Measurements from ENCODE around the gene PRKCZ. TPM values are rescaled to one million over a fixed set of nuclear protein-coding genes. Genes with fewer than 3 reads are reported as not detected.
"Not testable (repeated sequence)": the region's sequence is repeated elsewhere in the genome, so short reads cannot be mapped to it uniquely, and the experiment has no call there.

Gene PRKCZ
- total RNA-seq, 1 donor from 2014 or later, result 17.9 TPM

GRCh38 chr1:2091611-2092604 is 41.7 kb downstream of the PRKCZ start:
- no peaks in the 10 kb centered on the region for H3K36me3 ChIP-seq
- no peaks in the 10 kb centered on the region for H3K27me3 ChIP-seq
- no peak for DNase-seq (ENCODE audit: extremely low spot score in 2 of 2)
- no peak overlapping the region for H3K27ac ChIP-seq
- no peaks in the 10 kb centered on the region for H3K9me3 ChIP-seq
- no peak overlapping the region for H3K4me3 ChIP-seq
- H3K4me1 ChIP-seq, result no peaks in the 10 kb centered on the region
- intact Hi-C loops (cut with DNase I), result no loop called here
- TF ChIP-seq, protein P1, sequence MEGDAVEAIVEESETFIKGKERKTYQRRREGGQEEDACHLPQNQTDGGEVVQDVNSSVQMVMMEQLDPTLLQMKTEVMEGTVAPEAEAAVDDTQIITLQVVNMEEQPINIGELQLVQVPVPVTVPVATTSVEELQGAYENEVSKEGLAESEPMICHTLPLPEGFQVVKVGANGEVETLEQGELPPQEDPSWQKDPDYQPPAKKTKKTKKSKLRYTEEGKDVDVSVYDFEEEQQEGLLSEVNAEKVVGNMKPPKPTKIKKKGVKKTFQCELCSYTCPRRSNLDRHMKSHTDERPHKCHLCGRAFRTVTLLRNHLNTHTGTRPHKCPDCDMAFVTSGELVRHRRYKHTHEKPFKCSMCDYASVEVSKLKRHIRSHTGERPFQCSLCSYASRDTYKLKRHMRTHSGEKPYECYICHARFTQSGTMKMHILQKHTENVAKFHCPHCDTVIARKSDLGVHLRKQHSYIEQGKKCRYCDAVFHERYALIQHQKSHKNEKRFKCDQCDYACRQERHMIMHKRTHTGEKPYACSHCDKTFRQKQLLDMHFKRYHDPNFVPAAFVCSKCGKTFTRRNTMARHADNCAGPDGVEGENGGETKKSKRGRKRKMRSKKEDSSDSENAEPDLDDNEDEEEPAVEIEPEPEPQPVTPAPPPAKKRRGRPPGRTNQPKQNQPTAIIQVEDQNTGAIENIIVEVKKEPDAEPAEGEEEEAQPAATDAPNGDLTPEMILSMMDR (IDR thresholded peaks at IDR 0.05), result no peak
- TF ChIP-seq POLR2A (IDR thresholded peaks at IDR 0.05), result no peak
- no peak for TF ChIP-seq POLR2AphosphoS5 (IDR thresholded peaks at IDR 0.05; ENCODE audit: insufficient read depth in 1 of 2, low read depth in 1 of 2)

DNA sequence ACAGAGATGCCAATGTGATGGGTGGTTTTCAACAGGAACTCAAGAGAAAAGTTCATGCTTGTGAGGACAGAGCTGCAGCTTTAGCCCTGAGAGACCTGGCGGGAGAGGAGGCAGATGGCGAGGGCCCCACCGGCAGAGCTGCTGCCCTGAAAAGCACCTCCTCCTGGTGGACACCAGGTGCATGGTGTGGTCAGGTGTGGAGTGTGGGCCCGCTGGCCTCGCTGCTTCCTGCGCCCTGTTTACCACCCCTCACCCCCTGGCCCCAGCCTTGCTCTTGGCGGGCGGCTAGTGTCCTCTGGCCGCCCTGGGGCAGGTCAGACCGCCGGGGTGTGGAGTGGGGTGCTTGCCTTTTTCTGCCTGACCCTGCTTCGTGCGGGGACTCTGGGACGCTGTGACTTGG is 42.8 kb downstream of the PRKCZ start:
- Histone ChIP-seq H3K4me1 (no peaks in the 10 kb centered on the region), H3K27ac (no peak overlapping the region), H3K36me3 (no peaks in the 10 kb centered on the region), H3K27me3 (no peaks in the 10 kb centered on the region), H3K9me3 (no peaks in the 10 kb centered on the region), H3K4me3 (no peak overlapping the region)
- DNase-seq (ENCODE audit: extremely low spot score in 2 of 2), result no peak
- intact Hi-C loops (cut with DNase I), result no loop called here
- TF ChIP-seq POLR2A (IDR thresholded peaks at IDR 0.05), result no peak
- TF ChIP-seq POLR2AphosphoS5 (IDR thresholded peaks at IDR 0.05; ENCODE audit: insufficient read depth in 1 of 2, low read depth in 1 of 2), result no peak
- TF ChIP-seq, protein P1 (IDR thresholded peaks at IDR 0.05), result no peak

GRCh38 chr1:2093636-2094035 is 43.4 kb downstream of the PRKCZ start:
- intact Hi-C loops (cut with DNase I), result no loop called here
- no peak for DNase-seq (ENCODE audit: extremely low spot score in 2 of 2)
- Histone ChIP-seq H3K4me3 (no peak overlapping the region), H3K4me1 (no peaks in the 10 kb centered on the region), H3K27ac (no peak overlapping the region), H3K27me3 (no peaks in the 10 kb centered on the region), H3K36me3 (no peaks in the 10 kb centered on the region), H3K9me3 (no peaks in the 10 kb centered on the region)
- TF ChIP-seq POLR2A (IDR thresholded peaks at IDR 0.05) (no peak), POLR2AphosphoS5 (IDR thresholded peaks at IDR 0.05; ENCODE audit: insufficient read depth in 1 of 2, low read depth in 1 of 2) (no peak)
- TF ChIP-seq, protein P1 (IDR thresholded peaks at IDR 0.05), result no peak

- H3K36me3 ChIP-seq; H3K9me3 ChIP-seq; DNase-seq (ENCODE audit: extremely low spot score in 2 of 2); H3K27me3 ChIP-seq; H3K4me1 ChIP-seq; intact Hi-C loops (cut with DNase I); H3K4me3 ChIP-seq; H3K27ac ChIP-seq: not testable (repeated sequence)
Measured at GRCh38 chr1:2094269-2095158, 44.3 kb downstream of the PRKCZ start.

GRCh38 chr1:2095394-2095793 is 45.2 kb downstream of the PRKCZ start:
- TF ChIP-seq, protein P1 (IDR thresholded peaks at IDR 0.05), result no peak
- TF ChIP-seq POLR2A (IDR thresholded peaks at IDR 0.05) (no peak), POLR2AphosphoS5 (IDR thresholded peaks at IDR 0.05; ENCODE audit: insufficient read depth in 1 of 2, low read depth in 1 of 2) (no peak)
- intact Hi-C loops (cut with DNase I), result no loop called here
- H3K4me1 ChIP-seq, result no peaks in the 10 kb centered on the region
- no peak overlapping the region for H3K27ac ChIP-seq
- no peak for DNase-seq (ENCODE audit: extremely low spot score in 2 of 2)
- no peaks in the 10 kb centered on the region for H3K27me3 ChIP-seq
- no peaks in the 10 kb centered on the region for H3K36me3 ChIP-seq
- H3K9me3 ChIP-seq, result no peaks in the 10 kb centered on the region
- no peak overlapping the region for H3K4me3 ChIP-seq

Data from vagina (tissue), 2 donors.